Fibroblast of mammary gland (primary cell): ENCODE data around the gene SMIM22.

Experiments used
- DNase-seq: peaks from one replicate; pipeline ENCODE4 v3.0.0-alpha.2; 2010; ENCODE audit warnings: low read depth
- H3K4me3 ChIP-seq: 2 replicates; pipeline ENCODE4 v1.5.1; 2011; ENCODE audit warnings: low read depth, mild to moderate bottlenecking, low read length, moderate library complexity; ENCODE audit not compliant: control insufficient read depth
- CTCF ChIP-seq: conservative IDR thresholded peaks from 2 replicates; pipeline ENCODE4 v1.5.1; 2011; ENCODE audit warnings: low read depth, low read length, inconsistent platforms; ENCODE audit not compliant: control insufficient read depth, insufficient read depth

SMIM22 gene

DNA sequence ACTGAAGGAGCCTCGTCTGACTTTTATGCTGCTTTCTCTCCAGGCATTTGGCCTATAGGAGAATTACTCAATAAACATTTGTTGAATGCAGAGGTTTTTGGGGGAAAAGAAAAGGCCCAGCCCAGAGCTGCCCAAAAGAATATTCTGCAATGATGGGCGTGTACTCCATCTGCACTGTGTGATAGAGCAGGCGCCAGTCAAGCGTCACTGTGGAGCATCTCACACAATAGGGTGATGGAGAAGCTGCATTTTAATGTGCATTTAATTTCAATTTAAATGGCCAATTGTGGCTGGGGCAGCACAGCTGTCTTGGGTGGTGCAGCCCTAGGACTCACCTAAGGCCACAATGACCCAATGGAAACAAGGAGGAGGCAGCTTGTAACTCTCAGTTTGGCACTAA, 31.4 kb downstream of the SMIM22 start:
- no peak overlapping the region for H3K4me3 ChIP-seq
- TF ChIP-seq CTCF: no peak

GRCh38 chr16:4826980-4827379, 31.8 kb downstream of the SMIM22 start:
- H3K4me3 ChIP-seq: no peak overlapping the region
- DNase-seq: no peak
- no peak for TF ChIP-seq CTCF

More for the DNA sequence above, 31.4 kb downstream of the SMIM22 start:
- no peak for DNase-seq

DNA sequence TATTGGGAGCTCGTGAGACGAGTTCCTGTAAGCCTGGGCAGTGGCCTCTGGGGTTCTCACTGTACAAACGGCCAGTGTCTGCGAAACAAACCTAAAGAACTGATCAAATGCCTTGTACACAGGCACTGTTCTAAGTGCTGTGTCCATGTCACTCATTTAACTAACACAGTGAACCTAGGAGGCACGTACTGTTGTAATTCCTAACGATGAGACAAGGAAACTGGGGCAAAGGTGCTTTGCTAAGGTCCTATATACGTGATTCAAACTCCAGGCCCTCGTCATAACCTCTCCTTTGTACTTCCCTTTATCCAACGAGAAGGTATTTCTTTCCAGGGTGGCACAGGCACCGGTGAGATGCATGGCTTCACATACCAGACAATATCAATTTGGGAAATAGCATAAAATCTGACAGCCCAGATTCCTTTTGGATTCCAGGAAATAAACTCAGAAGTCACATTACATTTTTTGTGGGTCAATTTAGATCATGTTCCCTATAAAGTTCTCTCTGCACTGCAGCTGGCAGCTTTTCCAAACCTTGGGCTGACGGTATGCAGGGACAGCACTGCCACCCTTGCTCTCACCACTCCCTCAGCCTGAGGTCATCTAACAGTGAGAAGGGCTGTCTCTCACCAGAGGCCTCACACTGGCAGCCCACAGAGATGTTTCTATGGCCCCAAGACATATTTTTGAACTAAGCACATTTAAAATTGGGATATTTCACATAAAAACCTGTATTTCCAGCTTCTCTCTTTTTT, 33.6 kb downstream of the SMIM22 start:
- no peak for TF ChIP-seq CTCF
- no peak for DNase-seq
- no peak overlapping the region for H3K4me3 ChIP-seq

GRCh38 chr16:4830408-4830807, 35.2 kb downstream of the SMIM22 start:
- TF ChIP-seq CTCF: no peak
- no peak overlapping the region for H3K4me3 ChIP-seq
- no peak for DNase-seq

DNA sequence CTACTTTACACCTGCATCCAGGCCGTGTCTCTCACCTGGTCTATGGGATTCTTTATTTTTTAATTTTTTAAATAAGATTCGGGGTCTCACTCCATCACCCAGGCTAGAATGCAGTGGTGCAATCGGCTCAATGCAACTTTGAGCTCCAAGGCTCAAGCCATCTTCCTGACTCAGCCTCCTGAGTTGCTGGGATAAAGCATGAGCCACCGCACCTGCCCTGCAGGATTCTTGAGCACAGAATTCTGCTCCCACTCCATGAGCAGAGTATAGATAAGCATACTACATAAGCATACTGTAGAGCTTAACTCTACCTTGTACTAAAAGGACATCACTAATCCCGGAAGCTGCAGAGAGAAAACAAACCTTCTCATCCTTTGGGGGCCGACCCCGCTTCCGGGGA, 36.4 kb downstream of the SMIM22 start:
- no peak overlapping the region for H3K4me3 ChIP-seq
- no peak for TF ChIP-seq CTCF

GRCh38 chr16:4832698-4833343, 37.7 kb downstream of the SMIM22 start:
- DNase-seq: no peak
- H3K4me3 ChIP-seq: no peak overlapping the region
- no peak for TF ChIP-seq CTCF

More for the DNA sequence above, 36.4 kb downstream of the SMIM22 start:
- no peak for DNase-seq
